ENCODE measurements around the gene SLC38A2. TPM values are rescaled to one million over a fixed set of nuclear protein-coding genes. Genes with fewer than 3 reads are reported as not detected.

Gene SLC38A2
- total RNA-seq, 1 donor from 2014 or later = 480 TPM

GRCh38 chr12:46362895-46363581 is 9.5 kb downstream of the SLC38A2 start:
- no peak for DNase-seq (ENCODE audit: low read depth)

GRCh38 chr12:46361667-46362034 is 10.9 kb downstream of the SLC38A2 start:
- no peak for DNase-seq (ENCODE audit: low read depth)

GRCh38 chr12:46360908-46361666 is 11.5 kb downstream of the SLC38A2 start:
- no peak for DNase-seq (ENCODE audit: low read depth)

GRCh38 chr12:46360370-46360769 is 12.2 kb downstream of the SLC38A2 start:
- DNase-seq (ENCODE audit: low read depth) = no peak

GRCh38 chr12:46359667-46360280 is 12.8 kb downstream of the SLC38A2 start:
- no peak for DNase-seq (ENCODE audit: low read depth)

GRCh38 chr12:46358791-46359666 is 13.5 kb downstream of the SLC38A2 start:
- DNase-seq (ENCODE audit: low read depth) = no peak

GRCh38 chr12:46358325-46358700 is 14.3 kb downstream of the SLC38A2 start:
- DNase-seq (ENCODE audit: low read depth) = no peak

GRCh38 chr12:46357438-46358324 is 14.9 kb downstream of the SLC38A2 start:
- DNase-seq (ENCODE audit: low read depth) = peak; percentile 57

- no peak for DNase-seq (ENCODE audit: low read depth)
These were observed 15.7 kb downstream of the SLC38A2 start for GRCh38 chr12:46356655-46357437.

- DNase-seq (ENCODE audit: low read depth) = no peak
These were observed 17.8 kb downstream of the SLC38A2 start for GRCh38 chr12:46354802-46355199.

GRCh38 chr12:46354111-46354801 is 18.3 kb downstream of the SLC38A2 start:
- no peak for DNase-seq (ENCODE audit: low read depth)

GRCh38 chr12:46351886-46352650 is 20.5 kb downstream of the SLC38A2 start:
- no peak for DNase-seq (ENCODE audit: low read depth)

- DNase-seq (ENCODE audit: low read depth) = no peak
These were observed 21.4 kb downstream of the SLC38A2 start for GRCh38 chr12:46351138-46351537.

- DNase-seq (ENCODE audit: low read depth) = peak; percentile 0
These were observed 23.3 kb downstream of the SLC38A2 start for GRCh38 chr12:46349253-46349652.

- peak; percentile 12 for DNase-seq (ENCODE audit: low read depth)
These were observed 29.3 kb downstream of the SLC38A2 start for GRCh38 chr12:46343118-46343852.

- no peak for DNase-seq (ENCODE audit: low read depth)
These were observed 30.0 kb downstream of the SLC38A2 start for GRCh38 chr12:46342562-46343033.

- DNase-seq (ENCODE audit: low read depth) = no peak
These were observed 33.5 kb downstream of the SLC38A2 start for GRCh38 chr12:46339051-46339450.
